ENCODE results near the gene IFNLR1. TPM values are rescaled to one million over a fixed set of nuclear protein-coding genes. Genes with fewer than 3 reads are reported as not detected.

IFNLR1 gene
- total and polyA plus RNA-seq, 9 of the 15 experiments (the other 6 are each of a cell fraction or from before 2014, with no cell fraction given) = not detected

DNA sequence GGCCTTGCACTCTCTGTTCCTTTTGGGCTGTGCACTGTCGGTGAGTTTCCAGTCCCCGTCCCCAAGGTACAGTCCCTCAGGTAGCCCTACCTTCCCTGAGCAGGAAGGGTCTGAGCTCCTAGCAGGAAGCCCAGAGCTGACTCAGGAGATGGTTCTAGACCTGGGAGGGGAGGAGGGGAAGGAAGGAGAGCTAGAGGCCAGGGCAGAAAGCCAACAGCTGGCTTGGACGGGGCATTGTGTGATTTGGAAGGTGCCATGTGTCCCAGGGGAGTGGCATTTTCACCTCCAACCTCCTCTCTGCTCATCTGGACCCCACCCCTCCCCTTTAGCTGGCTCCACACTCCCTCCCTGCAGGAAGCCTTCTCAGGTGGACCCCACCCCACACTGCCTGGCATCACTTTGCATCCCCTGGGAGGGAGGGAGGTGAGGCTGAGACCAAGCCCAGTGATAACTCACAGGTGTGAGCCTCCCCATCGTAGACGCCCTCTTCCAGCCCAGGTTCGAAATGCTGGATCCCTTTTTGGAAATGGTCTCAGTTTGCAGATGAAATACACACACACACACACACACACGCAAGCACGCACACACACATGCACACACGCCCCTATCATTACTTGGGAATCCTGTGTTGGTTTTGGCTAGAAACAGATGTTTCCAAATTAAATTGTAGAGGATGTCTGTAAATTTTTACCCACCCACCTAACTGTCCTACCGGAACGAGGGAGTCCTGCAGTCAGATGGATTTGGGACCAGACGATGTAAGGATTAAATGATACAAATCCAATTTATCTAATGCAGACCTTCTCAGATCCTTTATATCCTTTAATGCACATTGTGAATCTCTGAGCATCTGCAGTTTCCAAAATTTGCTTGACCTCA is 19.7 kb upstream of the IFNLR1 start:
- CTCF ChIA-PET (ENCODE audit: low intra/inter-chr PET ratio) = no interaction called here
- no peak overlapping the region for H3K27ac ChIP-seq (ENCODE audit: extremely low read depth, low read depth, low read length)
- TF ChIP-seq ZNF239 (CRISPR knock-in tag; IDR thresholded peaks at IDR 0.05) (peak; percentile 92), KLF6 (CRISPR knock-in tag; IDR thresholded peaks at IDR 0.05; ENCODE audit: borderline replicate concordance) (no peak)
- H3K4me2 ChIP-seq (ENCODE audit: insufficient read depth, low read length) = no peak overlapping the region
- H3K4me1 ChIP-seq (replicated peaks in 1 of 2; ENCODE audit: control insufficient read depth in 2 of 2, insufficient read depth in 2 of 2, low read length in 2 of 2) = peaks cover 0 to 3% of the 10 kb centered on the region in 2 experiments; a peak in 1 of 5 replicates
- WGBS (ENCODE audit: insufficient coverage, low coverage, missing lambda C conversion rate) = 3% methylated on average over 12 of the region's 12 CpGs
- DNase-seq (ENCODE audit: extremely low read depth in 1 of 4, low spot score in 3 of 4) (no peak), ATAC-seq (no peak), FAIRE-seq (no peak)
- no peaks in the 10 kb centered on the region for H3K9me1 ChIP-seq (ENCODE audit: control insufficient read depth, insufficient read depth, low read length)
- H4K20me1 ChIP-seq (replicated peaks; ENCODE audit: control insufficient read depth, insufficient read depth, low read length) = peaks cover 3% of the 10 kb centered on the region; the same call in 1 of the 2 replicates
- BruUV-seq (replicated peaks) = no TSS peak
- in situ Hi-C loops (cut with MboI) = loop anchor here (10.0 kb wide), 1 partner anchor 428 kb away; no protein-coding TSS in a partner anchor
- no peaks in the 10 kb centered on the region for H3K9me3 ChIP-seq (replicated peaks; ENCODE audit: control insufficient read depth, insufficient read depth, low read depth, low read length)
- no peak overlapping the region for H2AFZ ChIP-seq (ENCODE audit: low read depth, low read length)
- intact Hi-C loops (cut with micrococcal nuclease) = no loop called here
- H3K36me3 ChIP-seq (ENCODE audit: control insufficient read depth, insufficient read depth, low read length) = no peaks in the 10 kb centered on the region
- H3K27me3 ChIP-seq (ENCODE audit: control insufficient read depth in 2 of 2, insufficient read depth in 2 of 2, low read length in 2 of 2) = peaks cover 23 to 57% of the 10 kb centered on the region in 2 experiments; a peak in 4 of 5 replicates
- H3K79me2 ChIP-seq (ENCODE audit: control insufficient read depth, insufficient read depth, low read length) = no peaks in the 10 kb centered on the region
- H3K9ac ChIP-seq (ENCODE audit: insufficient read depth in 1 of 2, low read depth in 2 of 2, low read length in 2 of 2) = no peak overlapping the region
- H3K4me3 ChIP-seq = no peak overlapping the region
- POLR2A ChIA-PET = interaction anchor here (0.7 to 1.1 kb wide), 2 partner anchors 131 to 247 kb away, joined by 3 read pairs; no protein-coding TSS in a partner anchor

DNA sequence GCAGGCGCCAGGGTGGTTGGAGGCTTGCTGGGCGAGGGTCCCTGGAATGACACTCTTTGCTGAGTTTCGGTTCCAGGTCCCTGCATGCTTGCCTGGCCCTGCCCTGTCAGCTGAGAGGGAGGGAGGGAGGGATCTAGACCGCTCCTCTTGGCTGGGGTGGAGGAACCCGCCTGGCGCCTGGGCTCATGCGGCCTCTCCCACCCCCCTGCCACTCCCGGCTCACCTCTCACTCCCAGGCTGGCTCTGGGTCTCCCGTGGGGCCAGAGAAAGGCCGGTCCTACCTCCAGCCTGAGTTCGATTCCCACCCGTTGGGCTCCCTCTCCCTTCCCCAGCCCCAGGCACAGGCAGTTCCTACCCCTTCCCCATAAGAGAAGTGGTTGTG is 19.0 kb upstream of the IFNLR1 start:
- Histone ChIP-seq H3K9me3 (replicated peaks; ENCODE audit: control insufficient read depth, insufficient read depth, low read depth, low read length) (no peaks in the 10 kb centered on the region), H3K36me3 (ENCODE audit: control insufficient read depth, insufficient read depth, low read length) (no peaks in the 10 kb centered on the region), H3K79me2 (ENCODE audit: control insufficient read depth, insufficient read depth, low read length) (no peaks in the 10 kb centered on the region), H3K27me3 (ENCODE audit: control insufficient read depth in 2 of 2, insufficient read depth in 2 of 2, low read length in 2 of 2) (peaks cover 23 to 57% of the 10 kb centered on the region in 2 experiments; a peak in 4 of 5 replicates), H4K20me1 (replicated peaks; ENCODE audit: control insufficient read depth, insufficient read depth, low read length) (peaks cover 3% of the 10 kb centered on the region; the same call in 1 of the 2 replicates), H3K4me2 (ENCODE audit: insufficient read depth, low read length) (no peak overlapping the region), H3K4me1 (replicated peaks in 1 of 2; ENCODE audit: control insufficient read depth in 2 of 2, insufficient read depth in 2 of 2, low read length in 2 of 2) (peaks cover 0 to 3% of the 10 kb centered on the region in 2 experiments; a peak in 1 of 5 replicates), H3K27ac (ENCODE audit: extremely low read depth, low read depth, low read length) (no peak overlapping the region), H3K9me1 (ENCODE audit: control insufficient read depth, insufficient read depth, low read length) (no peaks in the 10 kb centered on the region), H3K9ac (ENCODE audit: insufficient read depth in 1 of 2, low read depth in 2 of 2, low read length in 2 of 2) (peak overlapping the region in 1 of 2 experiments; percentile 18; a peak in 1 of 4 replicates), H2AFZ (ENCODE audit: low read depth, low read length) (no peak overlapping the region), H3K4me3 (no peak overlapping the region)
- intact Hi-C loops (cut with micrococcal nuclease) (no loop called here), in situ Hi-C loops (cut with MboI) (loop anchor here (10.0 kb wide), 1 partner anchor 429 kb away; no protein-coding TSS in a partner anchor)
- no peak for ATAC-seq
- 1% methylated on average over 5 of the region's 12 CpGs for WGBS (ENCODE audit: insufficient coverage, low coverage, missing lambda C conversion rate)
- FAIRE-seq = no peak
- BruUV-seq (replicated peaks) = no TSS peak
- DNase-seq (ENCODE audit: extremely low read depth in 1 of 4, low spot score in 3 of 4) = no peak
- ChIA-PET CTCF (ENCODE audit: low intra/inter-chr PET ratio) (interaction anchor here (0.6 kb wide), 1 partner anchor 668 kb away, joined by 4 read pairs; no protein-coding TSS in a partner anchor), POLR2A (interaction anchor here (0.6 to 1.1 kb wide), 3 partner anchors 49 to 248 kb away, joined by 3 read pairs; no protein-coding TSS in a partner anchor)
- TF ChIP-seq ZNF41 (CRISPR knock-in tag; conservative IDR thresholded peaks at IDR 0.05) (no peak), ZNF253 (CRISPR knock-in tag; conservative IDR thresholded peaks at IDR 0.05) (no peak), TARDBP (IDR thresholded peaks at IDR 0.05) (no peak), ETS2 (tag; IDR thresholded peaks at IDR 0.05; ENCODE audit: borderline replicate concordance, poor library complexity, severe bottlenecking) (no peak), SMAD1 (IDR thresholded peaks at IDR 0.05; ENCODE audit: low read depth, low read length, partially characterized antibody) (no peak), ZBTB8A (IDR thresholded peaks at IDR 0.05; ENCODE audit: partially characterized antibody) (no peak), NRF1 (conservative IDR thresholded peaks at IDR 0.05 in 1 of 2, IDR thresholded peaks at IDR 0.05 in 1 of 2) (no peak)
- TF ChIP-seq, protein P1, sequence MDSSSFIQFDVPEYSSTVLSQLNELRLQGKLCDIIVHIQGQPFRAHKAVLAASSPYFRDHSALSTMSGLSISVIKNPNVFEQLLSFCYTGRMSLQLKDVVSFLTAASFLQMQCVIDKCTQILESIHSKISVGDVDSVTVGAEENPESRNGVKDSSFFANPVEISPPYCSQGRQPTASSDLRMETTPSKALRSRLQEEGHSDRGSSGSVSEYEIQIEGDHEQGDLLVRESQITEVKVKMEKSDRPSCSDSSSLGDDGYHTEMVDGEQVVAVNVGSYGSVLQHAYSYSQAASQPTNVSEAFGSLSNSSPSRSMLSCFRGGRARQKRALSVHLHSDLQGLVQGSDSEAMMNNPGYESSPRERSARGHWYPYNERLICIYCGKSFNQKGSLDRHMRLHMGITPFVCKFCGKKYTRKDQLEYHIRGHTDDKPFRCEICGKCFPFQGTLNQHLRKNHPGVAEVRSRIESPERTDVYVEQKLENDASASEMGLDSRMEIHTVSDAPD (CRISPR knock-in tag; IDR thresholded peaks at IDR 0.05) = no peak
- TF ChIP-seq, protein P2, sequence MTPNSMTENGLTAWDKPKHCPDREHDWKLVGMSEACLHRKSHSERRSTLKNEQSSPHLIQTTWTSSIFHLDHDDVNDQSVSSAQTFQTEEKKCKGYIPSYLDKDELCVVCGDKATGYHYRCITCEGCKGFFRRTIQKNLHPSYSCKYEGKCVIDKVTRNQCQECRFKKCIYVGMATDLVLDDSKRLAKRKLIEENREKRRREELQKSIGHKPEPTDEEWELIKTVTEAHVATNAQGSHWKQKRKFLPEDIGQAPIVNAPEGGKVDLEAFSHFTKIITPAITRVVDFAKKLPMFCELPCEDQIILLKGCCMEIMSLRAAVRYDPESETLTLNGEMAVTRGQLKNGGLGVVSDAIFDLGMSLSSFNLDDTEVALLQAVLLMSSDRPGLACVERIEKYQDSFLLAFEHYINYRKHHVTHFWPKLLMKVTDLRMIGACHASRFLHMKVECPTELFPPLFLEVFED (CRISPR knock-in tag; conservative IDR thresholded peaks at IDR 0.05) = no peak

Measured in K562 (cell line).